GM21576 (cell line): ENCODE data around the gene SLC37A1.

Source experiments
- ATAC-seq: cut with Tn5 transposase; IDR thresholded peaks from one replicate; pipeline ENCODE4 v1.9.1; 2021; ENCODE audit warnings: mild to moderate bottlenecking, moderate library complexity; ENCODE audit not compliant: unreplicated experiment

The SLC37A1 gene

GRCh38 chr21:42542196-42542595 is 28.5 kb downstream of the SLC37A1 start:
- no peak for ATAC-seq

- ATAC-seq: no peak
Measured at GRCh38 chr21:42542596-42542995, 28.9 kb downstream of the SLC37A1 start.

- ATAC-seq: no peak
Measured at GRCh38 chr21:42543106-42543847, 29.6 kb downstream of the SLC37A1 start.

GRCh38 chr21:42544544-42544943 is 30.9 kb downstream of the SLC37A1 start:
- no peak for ATAC-seq

- no peak for ATAC-seq
Measured at GRCh38 chr21:42545317-42545716, 31.7 kb downstream of the SLC37A1 start.

GRCh38 chr21:42545745-42546144 is 32.1 kb downstream of the SLC37A1 start:
- no peak for ATAC-seq

GRCh38 chr21:42546433-42546832 is 32.8 kb downstream of the SLC37A1 start:
- ATAC-seq: no peak

- no peak for ATAC-seq
Measured at GRCh38 chr21:42547001-42547905, 33.6 kb downstream of the SLC37A1 start.

GRCh38 chr21:42547906-42548365 is 34.3 kb downstream of the SLC37A1 start:
- ATAC-seq: no peak

- ATAC-seq: no peak
Measured at GRCh38 chr21:42548687-42549406, 35.2 kb downstream of the SLC37A1 start.

GRCh38 chr21:42550817-42551216 is 37.2 kb downstream of the SLC37A1 start:
- ATAC-seq: no peak

GRCh38 chr21:42552407-42553336 is 39.0 kb downstream of the SLC37A1 start:
- no peak for ATAC-seq

GRCh38 chr21:42553435-42553834 is 39.8 kb downstream of the SLC37A1 start:
- no peak for ATAC-seq

GRCh38 chr21:42554251-42554961 is 40.8 kb downstream of the SLC37A1 start:
- no peak for ATAC-seq

- no peak for ATAC-seq
Measured at GRCh38 chr21:42555756-42556438, 42.2 kb downstream of the SLC37A1 start.

GRCh38 chr21:42556476-42556875 is 42.8 kb downstream of the SLC37A1 start:
- ATAC-seq: no peak

GRCh38 chr21:42556960-42557359 is 43.3 kb downstream of the SLC37A1 start:
- no peak for ATAC-seq

GRCh38 chr21:42557420-42557819 is 43.8 kb downstream of the SLC37A1 start:
- no peak for ATAC-seq

GRCh38 chr21:42558368-42558767 is 44.7 kb downstream of the SLC37A1 start:
- ATAC-seq: no peak
